HepG2 (cell line): ENCODE data around the gene COX4I2. TPM values are rescaled to one million over a fixed set of nuclear protein-coding genes. Genes with fewer than 3 reads are reported as not detected.
A peak's percentile ranks its signal among the peaks of the same experiment; 100 is the strongest.

Source experiments
- CHD4 ChIP-seq: fragments of 200-600 bp; sonication (generic); IDR thresholded peaks from 2 replicates; pipeline ENCODE4 v1.7.0; 2017; ENCODE audit warnings: mild to moderate bottlenecking, low read length, borderline replicate concordance
- MLLT10 ChIP-seq: sonication (generic); formaldehyde crosslinking; IDR thresholded peaks from 2 replicates; pipeline ENCODE4 v1.4.0; 2020; ENCODE audit warnings: missing genetic modification reagents
- MTF2 ChIP-seq: sonication (generic); formaldehyde crosslinking; IDR thresholded peaks from 2 replicates; pipeline ENCODE4 v1.5.0; 2020; ENCODE audit warnings: missing genetic modification reagents, borderline replicate concordance
- MXD3 ChIP-seq: IDR thresholded peaks from 2 replicates; pipeline ENCODE4 v1.6.1; 2016; ENCODE audit warnings: mild to moderate bottlenecking, missing biosample characterization, missing genetic modification reagents
- NFE2L1 ChIP-seq: sonication (generic); formaldehyde crosslinking; IDR thresholded peaks from 2 replicates; pipeline ENCODE4 v1.4.0; 2020; ENCODE audit warnings: missing genetic modification reagents, mild to moderate bottlenecking, borderline replicate concordance
- NR2F6 ChIP-seq, 2 experiments: IDR thresholded peaks; 2 replicates each; pipeline ENCODE4 v1.6.1; 2016; ENCODE audit warnings: antibody characterized with exemption in 1 of 2, mild to moderate bottlenecking in 1 of 2
- RBM22 ChIP-seq: fragments of 200-400 bp; formaldehyde crosslinking; optimal IDR thresholded peaks from 2 replicates; pipeline ENCODE3; 2017; ENCODE audit warnings: mild to moderate bottlenecking, low read length, moderate library complexity
- SUZ12 ChIP-seq: fragments of 150-350 bp; IDR thresholded peaks from 2 replicates; pipeline ENCODE4 v1.6.1; 2014; ENCODE audit warnings: low read depth, low read length
- TCF12 ChIP-seq, 2 experiments: fragments of 450-650 bp in 1 of 2; sonication (generic) in 1 of 2; formaldehyde crosslinking in 1 of 2; IDR thresholded peaks; 2 replicates each; pipeline versions ENCODE4 v1.6.1 to v1.8.0; 2017 to 2022; ENCODE audit warnings: antibody characterized with exemption in 1 of 2, mild to moderate bottlenecking in 1 of 2, missing genetic modification reagents in 1 of 2, moderate library complexity in 1 of 2
- ZNF235 ChIP-seq: sonication (generic); formaldehyde crosslinking; IDR thresholded peaks from 2 replicates; pipeline ENCODE4 v1.8.1; 2023; ENCODE audit warnings: mild to moderate bottlenecking, missing genetic modification reagents, borderline replicate concordance
- ZNF280D ChIP-seq: sonication (generic); formaldehyde crosslinking; IDR thresholded peaks from 2 replicates; pipeline ENCODE4 v1.5.1; 2020; ENCODE audit warnings: mild to moderate bottlenecking, missing genetic modification reagents
- ZNF362 ChIP-seq: sonication (generic); formaldehyde crosslinking; IDR thresholded peaks from 2 replicates; pipeline ENCODE4 v1.4.0; 2020; ENCODE audit warnings: missing genetic modification reagents, mild to moderate bottlenecking, borderline replicate concordance
- ZNF556 ChIP-seq: sonication (generic); formaldehyde crosslinking; IDR thresholded peaks from 2 replicates; pipeline ENCODE4 v1.4.0; 2020; ENCODE audit warnings: mild to moderate bottlenecking, missing genetic modification reagents, borderline replicate concordance
- ZNF644 ChIP-seq: IDR thresholded peaks from 2 replicates; pipeline ENCODE4 v1.6.1; 2016; ENCODE audit warnings: low read depth
- ZNF674 ChIP-seq: sonication (generic); formaldehyde crosslinking; IDR thresholded peaks from 2 replicates; pipeline ENCODE4 v1.5.0; 2020; ENCODE audit warnings: low read depth, mild to moderate bottlenecking, missing genetic modification reagents
- polyA plus RNA-seq, 8 experiments: library from polyadenylated mRNA; depleted of rRNA in 3 of 8; stranded (reverse) in 7 of 8; unstranded in 1 of 8; fragments of >200 nt; fragmentation: Illumina TruSeq in 4 of 8; extraction: Trizol in 4 of 8; gene quantifications; 2 replicates each; pipeline versions ENCODE4 v1.2.1 to v1.2.3, GENCODE V29; 2011 to 2016; ENCODE audit warnings: low read depth in 4 of 8, missing spikeins in 1 of 8, mixed read lengths in 1 of 8; ENCODE audit not compliant: insufficient read depth in 1 of 8
- total RNA-seq, 5 experiments: library from RNA; depleted of rRNA; stranded (reverse); fragments of >200 nt; fragmentation: Illumina TruSeq; extraction: Trizol; gene quantifications; 2 replicates each; pipeline ENCODE4 v1.2.3, GENCODE V29; 2016; ENCODE audit warnings: low read depth in 1 of 5
- TF ChIP-seq, protein P1 (sequence below): sonication (generic); formaldehyde crosslinking; IDR thresholded peaks from 2 replicates; pipeline ENCODE4 v1.5.0; 2020; ENCODE audit warnings: mild to moderate bottlenecking, missing genetic modification reagents, borderline replicate concordance

COX4I2 gene
- total and polyA plus RNA-seq, 2 of the 13 experiments (the other 11 are each of a cell fraction or from before 2014, with no cell fraction given) = 1.1 TPM; not detected in 1

GRCh38 chr20:31596831-31597480, 40.8 kb upstream of the COX4I2 start (continued):
- TF ChIP-seq ZNF280D (0 out of 2 replicates have a peak, but pooled peaks have one; percentile 13), NFE2L1 (CRISPR knock-in tag) (no peak), TCF12 (IDR thresholded peaks at IDR 0.05) (no peak), TCF12 (CRISPR knock-in tag; IDR thresholded peaks at IDR 0.05) (no peak), CHD4 (peak; percentile 99), MXD3 (CRISPR knock-in tag) (no peak), ZNF235 (CRISPR knock-in tag) (no peak), SUZ12 (no peak), ZNF362 (CRISPR knock-in tag) (0 out of 2 replicates have a peak, but pooled peaks have one; percentile 13), RBM22 (no peak), ZNF556 (CRISPR knock-in tag) (no peak), MLLT10 (CRISPR knock-in tag) (no peak), NR2F6 (IDR thresholded peaks at IDR 0.05) (no peak), NR2F6 (CRISPR knock-in tag; IDR thresholded peaks at IDR 0.05) (no peak), MTF2 (CRISPR knock-in tag) (0 out of 2 replicates have a peak, but pooled peaks have one; percentile 45), ZNF644 (no peak), ZNF674 (CRISPR knock-in tag) (no peak)
- TF ChIP-seq, protein P1, sequence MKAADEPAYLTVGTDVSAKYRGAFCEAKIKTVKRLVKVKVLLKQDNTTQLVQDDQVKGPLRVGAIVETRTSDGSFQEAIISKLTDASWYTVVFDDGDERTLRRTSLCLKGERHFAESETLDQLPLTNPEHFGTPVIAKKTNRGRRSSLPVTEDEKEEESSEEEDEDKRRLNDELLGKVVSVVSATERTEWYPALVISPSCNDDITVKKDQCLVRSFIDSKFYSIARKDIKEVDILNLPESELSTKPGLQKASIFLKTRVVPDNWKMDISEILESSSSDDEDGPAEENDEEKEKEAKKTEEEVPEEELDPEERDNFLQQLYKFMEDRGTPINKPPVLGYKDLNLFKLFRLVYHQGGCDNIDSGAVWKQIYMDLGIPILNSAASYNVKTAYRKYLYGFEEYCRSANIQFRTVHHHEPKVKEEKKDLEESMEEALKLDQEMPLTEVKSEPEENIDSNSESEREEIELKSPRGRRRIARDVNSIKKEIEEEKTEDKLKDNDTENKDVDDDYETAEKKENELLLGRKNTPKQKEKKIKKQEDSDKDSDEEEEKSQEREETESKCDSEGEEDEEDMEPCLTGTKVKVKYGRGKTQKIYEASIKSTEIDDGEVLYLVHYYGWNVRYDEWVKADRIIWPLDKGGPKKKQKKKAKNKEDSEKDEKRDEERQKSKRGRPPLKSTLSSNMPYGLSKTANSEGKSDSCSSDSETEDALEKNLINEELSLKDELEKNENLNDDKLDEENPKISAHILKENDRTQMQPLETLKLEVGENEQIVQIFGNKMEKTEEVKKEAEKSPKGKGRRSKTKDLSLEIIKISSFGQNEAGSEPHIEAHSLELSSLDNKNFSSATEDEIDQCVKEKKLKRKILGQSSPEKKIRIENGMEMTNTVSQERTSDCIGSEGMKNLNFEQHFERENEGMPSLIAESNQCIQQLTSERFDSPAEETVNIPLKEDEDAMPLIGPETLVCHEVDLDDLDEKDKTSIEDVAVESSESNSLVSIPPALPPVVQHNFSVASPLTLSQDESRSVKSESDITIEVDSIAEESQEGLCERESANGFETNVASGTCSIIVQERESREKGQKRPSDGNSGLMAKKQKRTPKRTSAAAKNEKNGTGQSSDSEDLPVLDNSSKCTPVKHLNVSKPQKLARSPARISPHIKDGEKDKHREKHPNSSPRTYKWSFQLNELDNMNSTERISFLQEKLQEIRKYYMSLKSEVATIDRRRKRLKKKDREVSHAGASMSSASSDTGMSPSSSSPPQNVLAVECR (CRISPR knock-in tag) = 0 out of 2 replicates have a peak, but pooled peaks have one; percentile 22
